A549 (cell line): Measurements from ENCODE around the gene FBLN1.

Experiments used
- CTCF ChIP-seq: fragments of >200 bp; sonication (Bioruptor Twin); formaldehyde crosslinking; IDR thresholded peaks from 3 replicates; pipeline ENCODE4 v1.5.1; 2016
- EHMT2 ChIP-seq: fragments of 200-600 bp; sonication (generic); IDR thresholded peaks from 2 replicates; pipeline ENCODE4 v1.6.1; 2016; ENCODE audit warnings: antibody characterized with exemption, low read depth, mild to moderate bottlenecking, moderate library complexity
- EP300 ChIP-seq, 2 experiments: fragments of >200 bp; sonication (Bioruptor Twin); formaldehyde crosslinking; IDR thresholded peaks; 2 replicates in 1 of 2; 3 replicates in 1 of 2; pipeline ENCODE4 v1.6.1; 2016 to 2017
- ESRRA ChIP-seq: fragments of 150-350 bp; IDR thresholded peaks from 2 replicates; pipeline ENCODE4 v1.6.1; 2014; ENCODE audit warnings: mild to moderate bottlenecking, low read length, borderline replicate concordance
- FOSL2 ChIP-seq, 2 experiments: fragments of 450-650 bp in 1 of 2; fragments of >200 bp in 1 of 2; sonication (Bioruptor Twin) in 1 of 2; formaldehyde crosslinking; IDR thresholded peaks; 2 replicates each; pipeline versions ENCODE4 v1.5.0 to v1.6.1; 2016 to 2020; ENCODE audit warnings: mild to moderate bottlenecking in 1 of 2, moderate library complexity in 1 of 2
- JUNB ChIP-seq: fragments of >200 bp; sonication (Bioruptor Twin); formaldehyde crosslinking; IDR thresholded peaks from 2 replicates; pipeline ENCODE4 v1.6.1; 2016
- NFE2L2 ChIP-seq: fragments of 150-350 bp; conservative IDR thresholded peaks from 2 replicates; pipeline ENCODE4 v1.6.1; 2014; ENCODE audit warnings: low read length
- NPAS2 ChIP-seq: fragments of 250-450 bp; sonication (Bioruptor Pico); IDR thresholded peaks from 2 replicates; pipeline ENCODE4 v1.8.0; 2022; ENCODE audit warnings: mild to moderate bottlenecking, moderate library complexity, borderline replicate concordance
- POLR2A ChIP-seq: IDR thresholded peaks from 2 replicates; pipeline ENCODE4 v1.6.1; 2012; ENCODE audit warnings: mild to moderate bottlenecking, low read length
- RFX5 ChIP-seq: fragments of 450-650 bp; IDR thresholded peaks from 2 replicates; pipeline ENCODE4 v1.7.1; 2014; ENCODE audit warnings: antibody characterized with exemption, mild to moderate bottlenecking, moderate library complexity
- TFCP2L1 ChIP-seq: fragments of 250-450 bp; sonication (Bioruptor Pico); IDR thresholded peaks from 2 replicates; pipeline ENCODE4 v1.5.0; 2021; ENCODE audit warnings: mild to moderate bottlenecking
- TF ChIP-seq, protein P1 (sequence below): fragments of 450-650 bp; IDR thresholded peaks from 2 replicates; pipeline ENCODE4 v1.6.1; 2014; ENCODE audit warnings: antibody characterized with exemption

DNA sequence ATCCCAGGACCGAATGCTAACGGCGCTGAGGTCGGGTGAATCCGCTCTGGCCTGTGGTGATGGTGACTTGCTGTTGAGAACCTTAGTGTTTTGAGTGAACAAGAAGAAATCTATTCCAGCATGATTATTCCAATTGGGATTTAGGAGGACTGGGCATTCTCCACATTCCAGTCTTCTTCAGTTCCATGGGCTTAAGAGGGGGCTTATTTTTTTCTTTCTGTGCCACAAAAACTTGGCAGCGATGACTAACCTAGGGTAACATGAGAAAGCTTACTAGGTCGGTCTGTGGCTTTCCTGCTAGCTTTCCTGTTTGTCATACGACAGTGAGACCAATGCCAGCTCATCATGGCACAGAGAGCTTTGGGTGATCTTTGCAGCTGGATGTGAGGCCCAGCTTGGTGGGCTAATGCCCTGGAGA is 106.1 kb downstream of the FBLN1 start:
- TF ChIP-seq POLR2A, result no peak
- TF ChIP-seq ESRRA, result no peak
- TF ChIP-seq JUNB, result no peak
- no peak for TF ChIP-seq NPAS2 (CRISPR knock-in tag)
- TF ChIP-seq CTCF, result no peak
- no peak for TF ChIP-seq EHMT2
- TF ChIP-seq NFE2L2, result no peak
- no peak for TF ChIP-seq FOSL2 (IDR thresholded peaks at IDR 0.05)
- 0 out of 2 replicates have a peak, but pooled peaks have one; percentile 12 for TF ChIP-seq FOSL2 (CRISPR knock-in tag; IDR thresholded peaks at IDR 0.05)
- no peak for TF ChIP-seq RFX5
- TF ChIP-seq TFCP2L1, result no peak
- no peak for TF ChIP-seq EP300 (IDR thresholded peaks at IDR 0.05)
- TF ChIP-seq, protein P1, sequence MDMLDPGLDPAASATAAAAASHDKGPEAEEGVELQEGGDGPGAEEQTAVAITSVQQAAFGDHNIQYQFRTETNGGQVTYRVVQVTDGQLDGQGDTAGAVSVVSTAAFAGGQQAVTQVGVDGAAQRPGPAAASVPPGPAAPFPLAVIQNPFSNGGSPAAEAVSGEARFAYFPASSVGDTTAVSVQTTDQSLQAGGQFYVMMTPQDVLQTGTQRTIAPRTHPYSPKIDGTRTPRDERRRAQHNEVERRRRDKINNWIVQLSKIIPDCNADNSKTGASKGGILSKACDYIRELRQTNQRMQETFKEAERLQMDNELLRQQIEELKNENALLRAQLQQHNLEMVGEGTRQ, result no peak
